Neural progenitor cell (in vitro differentiated cells): ENCODE measurements around the gene BCAS3. TPM values are rescaled to one million over a fixed set of nuclear protein-coding genes. Genes with fewer than 3 reads are reported as not detected.

Source experiments
- DNase-seq: peaks from one replicate; pipeline ENCODE4 v3.0.0-alpha.2; 2016; ENCODE audit warnings: low spot score
- H2AFZ ChIP-seq: fragments of 200-600 bp; sonication (generic); replicated peaks from 2 replicates; pipeline ENCODE4 v1.6.1; 2016; ENCODE audit warnings: antibody characterized with exemption
- H3F3A ChIP-seq: fragments of 200-600 bp; sonication (generic); 2 replicates; pipeline ENCODE4 v1.6.1; 2016; ENCODE audit warnings: antibody characterized with exemption, low read depth
- H3K27ac ChIP-seq: fragments of 200-600 bp; sonication (generic); 2 replicates; pipeline ENCODE4 v1.5.1; 2016; ENCODE audit warnings: mild to moderate bottlenecking
- H3K27me3 ChIP-seq: fragments of 200-600 bp; sonication (generic); 2 replicates; pipeline ENCODE4 v1.6.1; 2016; ENCODE audit warnings: mild to moderate bottlenecking, moderate library complexity
- H3K36me3 ChIP-seq: fragments of 200-600 bp; sonication (generic); 2 replicates; pipeline ENCODE4 v1.5.1; 2016
- H3K4me1 ChIP-seq: fragments of 200-600 bp; sonication (generic); 2 replicates; pipeline ENCODE4 v1.6.1; 2016; ENCODE audit warnings: mixed run types
- H3K4me2 ChIP-seq: fragments of 200-600 bp; sonication (generic); 2 replicates; pipeline ENCODE4 v1.6.1; 2016
- H3K4me3 ChIP-seq: fragments of 200-600 bp; sonication (generic); 2 replicates; pipeline ENCODE4 v1.5.1; 2016
- H3K79me2 ChIP-seq: fragments of 200-600 bp; sonication (generic); 2 replicates; pipeline ENCODE4 v1.6.1; 2016; ENCODE audit warnings: low read depth
- H3K9ac ChIP-seq: fragments of 200-600 bp; sonication (generic); 2 replicates; pipeline ENCODE4 v1.6.1; 2016
- H3K9me3 ChIP-seq: fragments of 200-600 bp; sonication (generic); 2 replicates; pipeline ENCODE4 v1.5.1; 2016; ENCODE audit warnings: low read depth
- H4K20me1 ChIP-seq: fragments of 200-600 bp; sonication (generic); 2 replicates; pipeline ENCODE4 v1.6.1; 2016; ENCODE audit warnings: low read depth
- H3K27ac Mint-ChIP-seq: 3 replicates; pipeline ENCODE4 v1.8.0; 2021; ENCODE audit warnings: mixed read lengths
- H3K27me3 Mint-ChIP-seq: 2 replicates; pipeline ENCODE4 v1.8.0; 2022; ENCODE audit warnings: low read depth, mild to moderate bottlenecking, inconsistent platforms, moderate library complexity, mixed read lengths; ENCODE audit not compliant: insufficient read depth
- H3K36me3 Mint-ChIP-seq: 3 replicates; pipeline ENCODE4 v1.8.0; 2021; ENCODE audit warnings: mixed read lengths
- H3K4me1 Mint-ChIP-seq: 3 replicates; pipeline ENCODE4 v1.8.0; 2021; ENCODE audit warnings: mixed read lengths
- H3K4me3 Mint-ChIP-seq: 3 replicates; pipeline ENCODE4 v1.8.0; 2021; ENCODE audit warnings: mild to moderate bottlenecking, moderate library complexity, mixed read lengths
- H3K9me3 Mint-ChIP-seq: 3 replicates; pipeline ENCODE4 v1.8.0; 2020; ENCODE audit warnings: mixed read lengths
- EZH2 ChIP-seq: fragments of 200-600 bp; sonication (generic); IDR thresholded peaks from 2 replicates; pipeline ENCODE4 v1.6.1; 2017; ENCODE audit warnings: antibody characterized with exemption, mild to moderate bottlenecking, moderate library complexity
- EZH2phosphoT487 ChIP-seq: fragments of 200-600 bp; sonication (generic); IDR thresholded peaks from 2 replicates; pipeline ENCODE4 v1.6.1; 2017; ENCODE audit warnings: antibody characterized with exemption
- total RNA-seq: library from RNA; depleted of rRNA; stranded (reverse); fragments of >200 nt; gene quantifications from 2 replicates; pipeline ENCODE4 v1.2.3, GENCODE V29; 2015; ENCODE audit warnings: low replicate concordance
- TF ChIP-seq, protein P1 (sequence below): fragments of 200-600 bp; sonication (generic); IDR thresholded peaks from 2 replicates; pipeline ENCODE4 v1.5.1; 2017; ENCODE audit warnings: antibody characterized with exemption, mild to moderate bottlenecking

The BCAS3 gene
- total RNA-seq, 1 donor from 2014 or later = 60.9 TPM

GRCh38 chr17:60893475-60893874 lies 215.8 kb downstream of the BCAS3 start:
- Histone ChIP-seq H3K9me3 (peaks cover 8% of the 10 kb centered on the region), H3K4me2 (no peak overlapping the region), H3K9ac (no peak overlapping the region), H3K4me1 (peaks cover 5% of the 10 kb centered on the region), H3F3A (peaks cover 6% of the 10 kb centered on the region), H3K4me3 (no peak overlapping the region), H3K27me3 (no peaks in the 10 kb centered on the region), H3K79me2 (peaks cover 8% of the 10 kb centered on the region), H3K36me3 (no peaks in the 10 kb centered on the region), H3K27ac (no peak overlapping the region), H4K20me1 (no peaks in the 10 kb centered on the region), H2AFZ (no peak overlapping the region)
- H3K4me1 Mint-ChIP-seq = no peaks in the 10 kb centered on the region
- H3K9me3 Mint-ChIP-seq = peaks cover 21% of the 10 kb centered on the region
- H3K36me3 Mint-ChIP-seq = peaks cover 5% of the 10 kb centered on the region
- H3K27me3 Mint-ChIP-seq = no peaks in the 10 kb centered on the region
- no peak overlapping the region for H3K4me3 Mint-ChIP-seq
- H3K27ac Mint-ChIP-seq = no peak overlapping the region
- DNase-seq = no peak
- TF ChIP-seq EZH2phosphoT487 = no peak
- TF ChIP-seq, protein P1, sequence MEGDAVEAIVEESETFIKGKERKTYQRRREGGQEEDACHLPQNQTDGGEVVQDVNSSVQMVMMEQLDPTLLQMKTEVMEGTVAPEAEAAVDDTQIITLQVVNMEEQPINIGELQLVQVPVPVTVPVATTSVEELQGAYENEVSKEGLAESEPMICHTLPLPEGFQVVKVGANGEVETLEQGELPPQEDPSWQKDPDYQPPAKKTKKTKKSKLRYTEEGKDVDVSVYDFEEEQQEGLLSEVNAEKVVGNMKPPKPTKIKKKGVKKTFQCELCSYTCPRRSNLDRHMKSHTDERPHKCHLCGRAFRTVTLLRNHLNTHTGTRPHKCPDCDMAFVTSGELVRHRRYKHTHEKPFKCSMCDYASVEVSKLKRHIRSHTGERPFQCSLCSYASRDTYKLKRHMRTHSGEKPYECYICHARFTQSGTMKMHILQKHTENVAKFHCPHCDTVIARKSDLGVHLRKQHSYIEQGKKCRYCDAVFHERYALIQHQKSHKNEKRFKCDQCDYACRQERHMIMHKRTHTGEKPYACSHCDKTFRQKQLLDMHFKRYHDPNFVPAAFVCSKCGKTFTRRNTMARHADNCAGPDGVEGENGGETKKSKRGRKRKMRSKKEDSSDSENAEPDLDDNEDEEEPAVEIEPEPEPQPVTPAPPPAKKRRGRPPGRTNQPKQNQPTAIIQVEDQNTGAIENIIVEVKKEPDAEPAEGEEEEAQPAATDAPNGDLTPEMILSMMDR = no peak
- no peak for TF ChIP-seq EZH2

GRCh38 chr17:60896996-60897395 lies 219.3 kb downstream of the BCAS3 start:
- Histone ChIP-seq H4K20me1 (no peaks in the 10 kb centered on the region), H3F3A (no peaks in the 10 kb centered on the region), H3K79me2 (peaks cover 8% of the 10 kb centered on the region), H3K4me3 (no peak overlapping the region), H3K4me1 (no peaks in the 10 kb centered on the region), H3K9ac (no peak overlapping the region), H3K27me3 (no peaks in the 10 kb centered on the region), H3K36me3 (no peaks in the 10 kb centered on the region), H3K27ac (no peak overlapping the region), H3K9me3 (peaks cover 8% of the 10 kb centered on the region), H3K4me2 (no peak overlapping the region), H2AFZ (no peak overlapping the region)
- TF ChIP-seq, protein P1 = no peak
- TF ChIP-seq EZH2 (no peak), EZH2phosphoT487 (no peak)
- Mint-ChIP-seq H3K27ac (no peak overlapping the region), H3K4me3 (no peak overlapping the region), H3K9me3 (peaks cover 21% of the 10 kb centered on the region), H3K4me1 (no peaks in the 10 kb centered on the region), H3K36me3 (peaks cover 5% of the 10 kb centered on the region), H3K27me3 (no peaks in the 10 kb centered on the region)
- no peak for DNase-seq

GRCh38 chr17:60899115-60899514 lies 221.5 kb downstream of the BCAS3 start:
- Mint-ChIP-seq H3K4me1 (no peaks in the 10 kb centered on the region), H3K27ac (no peak overlapping the region), H3K9me3 (peaks cover 16% of the 10 kb centered on the region), H3K27me3 (no peaks in the 10 kb centered on the region), H3K4me3 (no peak overlapping the region), H3K36me3 (no peaks in the 10 kb centered on the region)
- peaks cover 8% of the 10 kb centered on the region for H3K9me3 ChIP-seq
- TF ChIP-seq, protein P1 = no peak
- no peak for TF ChIP-seq EZH2
- no peak for TF ChIP-seq EZH2phosphoT487
- DNase-seq = no peak
- H3K4me1 ChIP-seq = no peaks in the 10 kb centered on the region
- no peak overlapping the region for H3K9ac ChIP-seq
- no peak overlapping the region for H2AFZ ChIP-seq
- no peak overlapping the region for H3K4me3 ChIP-seq
- H3K79me2 ChIP-seq = peaks cover 8% of the 10 kb centered on the region
- H3K27ac ChIP-seq = no peak overlapping the region
- H3K4me2 ChIP-seq = no peak overlapping the region
- H4K20me1 ChIP-seq = no peaks in the 10 kb centered on the region
- no peaks in the 10 kb centered on the region for H3K36me3 ChIP-seq
- no peaks in the 10 kb centered on the region for H3F3A ChIP-seq
- H3K27me3 ChIP-seq = no peaks in the 10 kb centered on the region
